ENCODE data around the gene ARHGAP44.

Gene ARHGAP44

DNA sequence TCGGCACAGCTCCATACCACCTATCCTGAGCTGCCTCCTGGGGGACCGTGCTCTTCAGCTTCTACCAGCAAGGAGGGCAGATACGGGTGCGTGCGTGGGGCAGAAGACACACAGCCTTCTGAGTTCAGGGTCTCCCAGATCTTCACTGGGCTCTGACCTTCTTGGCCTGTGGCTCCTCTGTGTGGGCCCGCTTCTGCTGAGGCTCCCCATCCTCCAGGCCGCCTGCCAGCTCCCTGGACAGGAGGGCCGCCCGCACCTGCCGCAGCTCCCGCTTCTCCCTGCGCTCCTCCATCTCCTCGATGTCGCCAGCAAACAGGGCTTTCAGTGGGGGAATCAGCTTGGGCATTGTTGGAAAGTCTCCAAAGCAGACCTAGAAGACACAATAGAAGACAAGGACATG is 203.4 kb downstream of the ARHGAP44 start:
- no peak for DNase-seq (ENCODE audit: low read depth, low spot score)

DNA sequence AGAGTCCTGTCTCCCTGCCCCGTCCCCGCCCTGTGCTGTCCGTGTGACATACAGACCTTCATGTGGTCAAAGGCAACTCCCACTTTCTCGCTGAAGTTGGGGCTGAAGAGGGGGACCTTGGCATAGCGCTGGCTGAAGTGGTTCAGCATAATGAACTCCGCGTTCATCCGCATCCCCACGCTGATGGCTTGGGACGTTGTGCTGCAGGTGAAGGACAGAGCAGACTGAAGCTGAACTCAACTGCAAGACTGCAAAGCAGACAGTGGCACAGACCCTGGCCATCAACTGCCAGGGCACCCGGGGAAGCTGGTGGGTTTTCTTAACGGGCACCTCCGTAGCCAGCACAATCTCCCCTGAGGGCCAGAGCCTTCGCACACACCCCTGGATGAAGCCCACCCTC is 204.3 kb downstream of the ARHGAP44 start:
- no peak for DNase-seq (ENCODE audit: low read depth, low spot score)

DNA sequence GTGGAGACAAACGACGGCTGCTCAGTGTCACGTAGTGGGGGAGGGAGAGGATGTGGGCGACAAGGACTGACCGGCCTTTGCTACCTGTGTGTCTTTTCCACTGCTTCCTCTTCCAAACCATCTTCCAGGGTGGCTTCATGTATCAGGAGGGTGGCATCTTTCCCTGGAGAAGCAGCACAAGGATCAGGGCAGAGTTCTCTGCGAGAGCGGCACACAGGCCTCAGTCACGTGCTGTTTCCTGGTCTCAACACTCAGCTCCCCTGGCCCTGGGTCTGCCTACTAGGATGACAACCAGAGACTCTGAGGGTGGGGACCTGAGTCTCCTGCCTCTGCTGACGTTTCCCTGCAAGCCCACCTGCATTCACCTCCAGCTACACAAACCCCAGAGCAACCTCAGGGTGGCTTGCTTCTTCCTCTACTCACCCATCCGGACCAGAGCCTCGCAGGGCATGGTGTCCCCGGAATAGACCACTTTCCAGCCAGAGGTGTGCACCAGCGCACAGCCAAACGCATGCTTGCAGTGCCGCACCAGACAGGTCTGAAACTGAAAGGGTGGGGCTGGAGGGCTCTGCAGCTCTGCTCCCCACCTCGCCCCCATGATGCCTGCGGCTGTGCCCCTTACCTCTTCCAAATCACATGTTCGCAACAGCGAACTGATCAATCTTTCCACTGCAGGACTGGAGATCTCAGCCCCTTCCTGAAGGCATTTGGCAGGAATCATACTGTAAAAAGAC is 205.2 kb downstream of the ARHGAP44 start:
- no peak for DNase-seq (ENCODE audit: low read depth, low spot score)

DNA sequence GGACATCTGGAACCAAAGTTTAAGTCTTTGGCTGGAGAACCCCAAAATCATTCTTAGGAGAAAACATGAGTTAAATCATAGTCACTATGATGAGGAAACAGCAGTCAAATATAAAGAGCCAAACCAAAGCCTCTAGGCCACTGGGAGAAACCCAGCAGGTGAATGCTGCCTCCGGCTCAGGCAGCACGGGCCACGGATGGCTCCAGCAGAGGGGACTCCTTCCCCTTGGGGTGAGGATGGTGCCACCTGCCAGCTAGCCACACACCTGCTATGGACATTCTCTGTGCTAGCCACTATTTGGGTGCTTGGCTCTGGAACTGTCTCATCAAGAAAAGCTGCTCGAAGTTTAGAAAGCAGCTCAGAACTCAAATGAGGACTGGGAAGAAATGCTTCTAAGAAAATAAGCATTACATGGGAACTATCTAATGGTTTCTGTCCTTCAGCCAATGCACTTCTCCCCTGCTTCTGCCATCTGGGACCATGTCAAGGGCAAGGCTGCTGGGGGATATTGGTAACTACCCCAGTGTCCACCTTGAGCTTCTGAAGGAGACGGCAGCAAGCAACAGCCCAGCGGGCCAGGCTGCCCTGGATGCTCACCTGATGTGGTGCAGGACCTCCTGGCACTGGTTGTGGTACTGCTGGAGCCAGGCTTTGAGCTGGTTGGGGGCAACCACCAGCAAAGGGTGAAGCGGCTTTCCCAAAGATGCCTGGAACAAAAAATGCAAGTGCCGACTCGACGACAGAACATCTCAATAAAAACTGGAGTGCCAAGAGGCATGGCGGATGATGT is 206.0 kb downstream of the ARHGAP44 start:
- no peak for DNase-seq (ENCODE audit: low read depth, low spot score)

DNA sequence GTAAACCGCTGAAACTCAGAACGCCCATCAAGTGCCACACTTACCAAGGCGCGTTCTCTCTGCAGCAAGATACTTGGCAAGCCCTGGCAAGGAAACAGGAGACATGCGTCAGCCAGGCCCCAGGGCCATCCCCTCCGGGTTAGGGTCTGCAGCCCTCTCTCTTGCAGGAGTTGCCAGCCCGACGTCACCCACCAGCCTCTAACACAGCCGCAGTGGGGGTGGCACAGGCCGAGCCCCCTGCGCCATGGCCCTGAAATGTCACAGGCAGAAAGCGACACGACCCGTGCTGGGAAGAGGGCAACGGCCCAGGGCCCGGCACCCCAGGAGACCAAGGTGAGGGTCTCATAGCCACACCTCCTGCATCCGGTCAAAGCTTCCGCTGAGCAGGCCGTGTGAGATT is 206.6 kb downstream of the ARHGAP44 start:
- DNase-seq (ENCODE audit: low read depth, low spot score) = no peak

DNA sequence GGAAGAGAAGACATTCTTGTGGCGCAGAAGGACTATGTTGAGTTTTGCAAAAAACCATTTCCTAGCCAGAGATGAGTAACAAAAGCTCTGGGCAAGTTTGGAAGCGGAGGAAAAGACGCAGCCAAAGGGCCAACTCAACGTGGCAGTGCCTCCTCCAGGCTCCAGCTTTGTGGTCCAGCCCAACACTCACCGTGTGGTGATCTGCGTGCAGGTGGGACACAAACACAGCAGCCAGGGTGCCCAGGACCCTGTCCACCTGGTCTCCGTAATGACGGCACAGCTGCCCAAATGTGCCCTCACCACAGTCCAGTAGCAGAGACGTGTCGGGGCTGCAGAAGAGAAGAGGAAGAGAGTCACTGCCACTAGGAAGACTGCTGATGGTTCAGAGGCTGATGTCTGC is 207.1 kb downstream of the ARHGAP44 start:
- no peak for DNase-seq (ENCODE audit: low read depth, low spot score)

DNA sequence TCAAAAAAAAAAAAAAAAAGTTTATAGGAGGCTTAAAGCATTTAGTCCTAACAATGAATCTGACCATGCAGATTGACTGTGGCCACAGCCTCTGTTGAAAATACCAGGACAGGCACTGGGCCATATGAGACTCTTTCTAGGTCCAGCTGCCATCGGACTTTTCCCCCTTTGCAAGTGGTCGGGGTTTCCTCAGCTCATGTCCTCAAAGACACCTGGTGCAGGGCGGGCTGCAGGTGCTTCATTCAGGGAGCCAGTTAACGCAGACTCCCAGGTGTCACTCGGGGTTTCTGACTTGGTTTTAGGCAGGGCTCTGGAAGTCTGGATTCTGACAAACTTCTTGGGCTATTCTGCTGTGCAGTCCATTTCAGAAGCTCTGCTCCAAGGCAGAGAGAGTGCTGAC is 207.6 kb downstream of the ARHGAP44 start:
- no peak for DNase-seq (ENCODE audit: low read depth, low spot score)

DNA sequence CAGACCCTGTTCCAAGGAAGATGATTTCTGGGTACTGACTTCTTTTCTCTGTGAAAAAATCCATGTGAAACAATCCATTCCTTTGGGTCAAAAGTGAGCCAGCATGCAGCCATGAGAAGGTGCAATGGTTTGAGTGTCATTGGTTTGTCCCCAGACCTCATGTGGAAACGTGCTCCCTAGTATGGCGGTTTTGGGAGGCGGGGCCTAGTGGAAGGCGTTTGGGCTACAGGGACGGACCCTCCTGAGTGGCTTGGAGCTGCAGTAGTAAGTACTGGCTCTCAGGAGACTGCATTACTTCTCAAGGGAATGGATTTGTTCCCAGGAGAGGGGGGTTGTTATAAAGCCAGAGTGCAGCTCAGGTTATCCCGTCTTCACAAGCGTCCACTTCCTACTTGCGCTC is 209.2 kb downstream of the ARHGAP44 start:
- no peak for DNase-seq (ENCODE audit: low read depth, low spot score)

DNA sequence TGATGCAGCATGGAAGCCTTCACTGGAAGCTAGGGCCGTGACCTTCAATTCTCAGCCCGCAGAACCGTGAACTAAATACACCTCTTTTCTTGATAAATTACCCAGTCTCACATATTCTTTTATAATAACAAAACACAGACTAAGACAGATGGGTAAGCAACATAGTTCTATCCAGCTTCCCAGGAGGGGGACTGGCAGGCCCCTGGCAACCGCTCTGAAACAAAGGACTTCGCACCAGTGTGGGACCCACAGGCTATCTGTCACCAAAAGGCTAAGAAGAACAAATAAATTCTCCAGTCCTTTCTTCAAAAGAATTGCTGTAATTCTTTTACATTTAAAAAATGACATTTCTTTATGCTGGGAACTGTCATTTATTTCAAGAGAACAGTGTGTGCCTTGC is 209.6 kb downstream of the ARHGAP44 start:
- DNase-seq (ENCODE audit: low read depth, low spot score) = no peak

DNA sequence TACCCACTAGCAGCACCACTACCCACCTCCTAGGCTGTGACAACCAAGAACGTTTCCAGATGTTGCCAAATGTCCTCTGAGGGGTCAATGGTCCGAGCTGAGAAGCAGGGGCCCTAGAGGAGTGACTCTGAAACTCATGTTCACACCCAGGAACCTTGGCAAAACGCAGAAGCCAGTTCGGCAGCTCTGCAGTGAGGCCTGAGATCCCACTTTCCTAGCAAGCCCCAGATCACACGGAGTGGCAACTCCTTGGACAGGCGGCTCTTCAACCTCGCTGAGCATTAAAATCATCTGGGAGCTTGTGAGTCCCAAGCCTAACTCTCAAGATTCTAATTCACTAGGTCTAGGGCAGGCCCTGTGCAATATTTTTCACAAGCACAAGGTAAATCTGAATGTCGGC is 211.3 kb downstream of the ARHGAP44 start:
- no peak for DNase-seq (ENCODE audit: low read depth, low spot score)

DNA sequence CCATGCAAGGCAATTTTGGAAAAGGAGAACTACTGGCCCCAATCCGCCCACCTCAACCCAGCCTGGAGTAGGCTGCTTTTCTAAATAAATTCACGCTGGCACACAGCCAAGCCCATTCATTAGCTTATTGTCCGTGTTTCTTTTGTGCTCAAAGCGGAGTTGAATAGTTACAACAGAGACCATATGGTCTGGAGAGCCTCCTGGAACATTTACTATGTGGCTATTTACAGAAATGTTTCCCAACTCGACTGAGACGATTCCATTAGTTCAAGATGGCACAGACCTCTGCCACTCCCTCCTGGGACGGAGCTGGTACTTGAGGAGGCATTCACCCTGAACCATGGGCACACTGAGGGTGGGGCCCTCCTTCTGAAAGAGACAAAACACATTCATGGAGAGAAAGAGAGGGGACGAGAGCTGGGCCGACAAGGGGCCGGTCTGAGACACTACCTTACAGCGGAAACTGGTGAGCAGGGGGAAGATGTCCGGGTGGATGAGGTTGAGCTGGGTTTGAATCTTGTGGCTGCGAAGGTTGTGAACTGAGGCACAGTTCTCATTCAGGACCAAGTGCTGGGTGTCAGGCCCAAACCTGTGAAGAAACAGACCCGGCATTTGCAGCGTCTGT is 212.8 kb downstream of the ARHGAP44 start:
- DNase-seq (ENCODE audit: low read depth, low spot score) = no peak

DNA sequence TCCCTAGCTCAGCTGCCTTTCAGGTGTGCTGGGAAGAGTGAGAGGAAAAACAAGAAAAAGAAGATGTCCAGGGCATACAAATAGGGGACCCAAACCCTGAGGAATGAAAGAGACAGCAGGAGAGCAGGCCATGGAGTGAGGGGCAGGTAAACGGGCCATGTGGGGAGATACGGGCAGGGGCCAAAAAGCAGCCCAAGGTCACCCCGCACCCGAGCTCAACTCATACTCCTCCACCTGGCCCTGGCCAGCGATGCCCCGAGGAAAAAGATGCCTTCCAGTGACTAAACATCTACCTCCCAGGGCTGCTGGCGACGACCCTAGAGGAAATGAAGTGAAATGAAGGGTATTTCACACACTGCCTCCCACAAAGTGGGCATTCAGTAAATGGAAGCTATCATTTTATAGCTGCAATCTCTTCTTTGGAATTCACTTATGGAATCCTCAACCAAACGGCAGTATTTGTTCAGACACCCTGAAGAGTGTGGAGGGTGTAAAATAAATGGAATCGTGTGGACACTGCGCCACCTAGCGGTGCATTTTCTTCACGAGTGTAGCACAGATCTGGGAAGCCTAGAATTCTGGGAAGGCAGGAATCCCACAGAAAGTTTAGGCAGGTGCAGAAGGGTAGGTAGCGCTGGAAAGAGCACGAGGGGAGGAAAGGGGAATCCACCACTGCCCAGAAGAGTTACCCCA is 213.6 kb downstream of the ARHGAP44 start:
- no peak for DNase-seq (ENCODE audit: low read depth, low spot score)

DNA sequence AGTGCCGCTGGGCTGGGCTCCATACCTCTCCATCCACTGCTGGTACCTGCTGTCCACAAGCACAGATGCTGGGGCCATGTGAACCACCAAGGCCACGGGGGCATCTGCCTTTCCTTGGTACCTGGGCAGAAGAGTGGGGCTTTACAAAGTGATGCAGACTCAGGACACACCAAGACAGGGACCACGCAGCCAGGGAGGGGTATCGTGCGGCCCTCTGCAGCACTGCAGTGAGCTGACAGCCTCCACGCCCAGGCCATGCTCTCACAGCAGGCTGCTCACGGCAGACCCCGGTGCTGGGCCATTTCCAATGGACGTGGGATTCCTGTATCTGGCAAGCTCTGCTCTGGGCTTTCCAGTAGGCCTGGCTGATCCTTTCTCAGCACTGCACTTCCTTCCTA is 214.2 kb downstream of the ARHGAP44 start:
- no peak for DNase-seq (ENCODE audit: low read depth, low spot score)

DNA sequence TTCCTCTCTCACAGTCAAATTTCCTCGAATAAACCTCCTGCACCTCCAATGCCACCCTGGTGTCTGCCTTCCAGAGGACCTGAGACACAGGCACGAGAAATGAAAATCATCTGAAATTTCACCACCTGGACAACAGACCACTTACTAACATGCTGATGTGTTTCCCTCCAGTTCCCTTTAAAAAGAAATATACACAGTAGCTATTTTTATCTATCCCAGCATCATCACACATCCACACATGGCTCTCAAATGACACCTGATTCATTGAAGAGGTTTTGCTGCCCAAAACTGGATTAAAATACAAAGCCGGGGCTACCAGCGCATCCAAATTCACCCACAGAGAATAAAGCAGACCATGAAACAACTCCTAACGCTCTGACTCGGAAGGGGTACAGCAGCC is 214.6 kb downstream of the ARHGAP44 start:
- no peak for DNase-seq (ENCODE audit: low read depth, low spot score)

DNA sequence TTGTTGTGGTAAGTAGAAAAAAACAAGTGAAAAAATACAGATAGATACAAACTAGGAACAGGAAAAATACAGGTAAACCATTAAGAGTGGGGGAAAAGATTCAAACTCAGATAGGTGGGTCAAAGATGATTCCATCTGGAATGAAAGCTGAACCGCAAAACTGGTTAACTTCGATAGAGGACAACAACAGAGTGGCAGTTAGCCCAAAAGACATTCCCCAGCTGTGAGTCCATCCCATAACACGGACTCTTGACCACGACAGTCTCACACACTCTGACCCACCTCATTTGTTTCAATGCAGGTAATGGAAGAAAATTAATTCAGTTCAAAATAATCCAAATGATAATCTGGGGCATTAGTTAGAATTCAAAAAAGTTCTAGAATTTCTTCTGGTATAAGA is 215.0 kb downstream of the ARHGAP44 start:
- no peak for DNase-seq (ENCODE audit: low read depth, low spot score)

DNA sequence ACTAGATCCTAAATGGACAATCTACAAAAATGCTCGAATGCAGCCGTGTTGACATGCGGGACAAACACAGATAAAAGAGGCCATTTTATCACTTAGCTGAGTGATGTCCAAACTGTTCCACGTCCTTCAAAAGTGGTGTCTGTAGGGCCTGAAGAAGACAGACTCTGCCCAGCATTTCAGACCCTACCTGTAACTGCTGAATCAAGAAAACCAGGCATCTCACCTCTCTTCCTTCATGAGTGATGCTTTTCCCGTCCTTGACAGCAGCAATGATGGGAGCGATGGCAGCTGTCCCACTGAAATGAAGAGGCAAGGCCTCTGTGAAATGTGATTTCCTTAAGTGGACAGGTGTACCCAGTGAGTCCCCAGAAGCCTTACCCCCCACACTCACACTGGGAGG is 216.2 kb downstream of the ARHGAP44 start:
- no peak for DNase-seq (ENCODE audit: low read depth, low spot score)

DNA sequence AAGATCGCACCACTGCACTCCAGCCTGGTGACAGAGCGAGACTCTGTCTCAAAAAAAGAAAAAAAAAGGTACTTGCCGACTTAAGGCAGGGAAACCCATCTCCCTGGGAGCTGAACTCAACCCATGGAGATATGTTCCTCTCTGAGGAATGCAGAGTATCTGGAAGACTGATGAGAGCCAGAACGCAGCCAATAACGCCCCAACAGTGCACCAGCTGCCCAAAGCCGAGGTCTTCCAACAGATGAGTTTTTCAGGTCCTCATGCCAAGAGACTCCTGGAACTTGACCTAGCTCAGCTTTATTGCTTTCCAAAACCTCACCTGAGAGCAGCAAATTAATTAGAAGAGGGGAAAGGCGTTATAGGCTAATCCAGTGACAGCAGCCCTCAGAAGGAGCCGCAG is 219.2 kb downstream of the ARHGAP44 start:
- DNase-seq (ENCODE audit: low read depth, low spot score) = no peak

DNA sequence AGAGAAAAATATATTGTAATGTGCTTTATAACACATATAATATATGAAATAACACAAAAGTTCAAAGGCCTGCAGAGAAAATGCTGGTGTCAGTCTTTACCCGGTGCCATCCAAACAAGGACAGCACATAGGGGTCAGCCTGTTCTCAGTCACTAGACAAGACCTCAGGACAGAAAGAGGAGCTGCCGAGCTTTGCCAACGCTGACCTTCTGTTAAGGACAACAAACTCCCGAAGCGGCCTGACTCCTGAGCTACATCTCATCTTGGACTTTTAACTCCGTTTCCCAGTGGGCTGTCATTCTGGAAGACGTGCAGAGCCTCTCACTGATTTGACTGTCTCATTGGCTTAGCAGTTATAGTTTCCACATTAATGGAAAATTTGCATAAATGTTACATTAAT is 221.7 kb downstream of the ARHGAP44 start:
- no peak for DNase-seq (ENCODE audit: low read depth, low spot score)

DNA sequence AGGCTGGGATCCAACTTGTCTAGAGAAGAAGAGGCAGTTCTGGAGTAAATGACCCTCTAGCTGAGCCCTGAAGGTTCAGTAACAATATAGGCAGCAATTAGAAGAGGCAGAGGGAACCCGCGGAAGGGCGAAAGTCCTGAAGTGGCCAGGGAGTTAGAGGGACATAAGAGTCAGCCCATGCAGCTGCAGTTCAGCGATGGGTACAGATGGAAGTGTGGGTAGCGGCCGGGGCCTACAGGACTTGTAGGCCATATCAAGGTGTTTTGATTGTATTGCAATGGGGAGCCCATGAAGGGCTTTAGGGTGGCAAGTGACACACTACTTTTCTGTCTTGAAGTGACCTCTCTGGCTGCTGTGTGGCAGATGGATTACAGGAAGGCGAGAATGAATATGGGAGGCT is 225.5 kb downstream of the ARHGAP44 start:
- DNase-seq (ENCODE audit: low read depth, low spot score) = no peak

DNA sequence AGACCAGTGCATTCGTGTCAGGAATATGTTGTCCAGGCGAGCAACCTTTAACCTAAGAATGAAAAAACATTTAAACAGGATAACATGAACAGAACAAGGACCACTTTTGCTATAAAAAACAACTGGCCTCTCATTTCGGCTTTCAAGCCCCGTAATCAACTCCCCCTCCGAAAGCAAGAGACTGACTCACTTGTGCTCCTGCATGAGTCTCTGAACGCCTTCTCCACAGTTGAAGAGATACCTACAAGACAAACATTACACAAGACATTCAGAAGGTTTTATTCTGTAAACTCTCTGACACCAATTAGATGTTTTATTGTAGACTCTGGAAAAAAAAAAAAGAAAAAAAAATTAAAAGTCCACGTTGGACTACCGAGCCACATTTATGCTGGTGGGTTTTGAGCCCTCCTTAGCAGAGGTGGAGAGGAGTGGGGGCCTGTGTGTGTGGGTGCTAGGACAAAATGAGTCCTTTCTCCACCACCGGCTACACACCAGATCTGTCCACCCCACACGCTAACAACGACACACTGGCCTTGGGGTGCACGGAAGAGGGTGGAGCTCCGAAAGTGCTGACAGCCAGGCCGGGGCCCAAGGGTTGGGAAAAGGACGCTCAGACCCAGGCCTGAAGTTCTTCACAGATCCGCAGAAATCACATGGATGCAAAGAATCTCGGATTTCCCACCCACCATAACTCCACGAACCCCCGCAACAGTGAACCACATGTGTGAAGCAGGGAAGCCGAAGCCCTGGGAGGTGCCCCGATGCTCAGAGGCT is 227.8 kb downstream of the ARHGAP44 start:
- DNase-seq (ENCODE audit: low read depth, low spot score) = no peak

DNA sequence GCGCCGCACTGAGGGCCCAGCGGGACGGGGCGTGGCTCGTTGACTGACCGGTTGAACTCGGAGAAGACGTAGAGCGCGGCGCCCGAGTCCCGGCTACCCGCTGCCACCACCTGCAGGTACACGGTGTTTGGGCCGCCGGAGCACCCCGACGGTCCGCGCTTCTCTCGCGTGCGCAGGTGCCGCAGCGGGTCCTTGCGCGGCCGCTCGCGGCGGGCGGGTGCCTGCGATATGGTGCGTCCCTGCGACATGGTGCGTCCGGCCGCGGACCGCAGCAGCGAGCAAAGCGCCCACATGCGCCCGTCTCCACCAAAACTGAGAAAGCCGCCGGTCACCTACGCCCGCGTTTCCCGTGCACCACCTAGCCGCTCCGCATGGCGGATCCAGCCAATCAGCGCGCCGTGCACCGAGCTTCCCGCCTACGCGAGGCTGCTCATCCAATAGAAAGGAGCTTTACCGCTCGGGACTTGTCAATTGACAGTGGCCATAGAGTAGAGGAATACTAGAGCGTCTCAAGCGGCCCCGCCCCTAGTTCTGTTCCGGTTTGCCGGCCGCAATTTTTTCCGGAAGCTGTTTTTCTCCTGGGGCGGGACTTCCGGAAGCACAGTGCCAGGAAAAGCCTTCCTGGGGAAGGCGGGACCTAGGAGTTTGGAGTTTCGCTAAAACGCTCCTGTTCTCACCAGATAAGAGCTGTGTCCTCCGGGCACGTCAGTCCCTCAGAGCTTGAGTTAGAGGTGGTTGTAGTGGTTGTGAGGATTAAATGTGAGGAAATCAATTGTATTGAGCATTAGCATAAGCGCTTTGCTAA is 228.6 kb downstream of the ARHGAP44 start, which contains the start of gene ELAC2:
ELAC2 (minus strand) TSS at position 373 of the 805 bp plus-strand sequence; CDS start at position 293, 80 bp downstream.
- peak; percentile 93 for DNase-seq (ENCODE audit: low read depth, low spot score)
